HepG2 (cell line): ENCODE measurements around the gene S100A7. TPM values are rescaled to one million over a fixed set of nuclear protein-coding genes. Genes with fewer than 3 reads are reported as not detected.

Source experiments
- ASH2L ChIP-seq: fragments of 300-600, 200-600 bp; sonication (generic); IDR thresholded peaks from 2 replicates; pipeline ENCODE4 v1.7.0; 2017; ENCODE audit warnings: low read depth, mild to moderate bottlenecking, moderate library complexity, mixed read lengths, low read length; ENCODE audit not compliant: insufficient read length
- EEA1 ChIP-seq: sonication (generic); formaldehyde crosslinking; IDR thresholded peaks from 2 replicates; pipeline ENCODE4 v1.5.1; 2020; ENCODE audit warnings: mild to moderate bottlenecking, missing genetic modification reagents, borderline replicate concordance
- MYPOP ChIP-seq: sonication (generic); formaldehyde crosslinking; IDR thresholded peaks from 2 replicates; pipeline ENCODE4 v1.8.1; 2023; ENCODE audit warnings: mild to moderate bottlenecking, moderate library complexity, missing genetic modification reagents
- NR0B2 ChIP-seq: sonication (generic); formaldehyde crosslinking; IDR thresholded peaks from 2 replicates; pipeline ENCODE4 v1.4.0; 2020; ENCODE audit warnings: mild to moderate bottlenecking, missing genetic modification reagents
- ZBTB46 ChIP-seq: sonication (generic); formaldehyde crosslinking; IDR thresholded peaks from 2 replicates; pipeline ENCODE4 v1.4.0; 2020; ENCODE audit warnings: mild to moderate bottlenecking, missing genetic modification reagents, borderline replicate concordance
- ZNF609 ChIP-seq: sonication (generic); formaldehyde crosslinking; IDR thresholded peaks from 2 replicates; pipeline ENCODE4 v1.4.0; 2020; ENCODE audit warnings: mild to moderate bottlenecking, missing genetic modification reagents, borderline replicate concordance
- ZNF776 ChIP-seq: sonication (generic); formaldehyde crosslinking; IDR thresholded peaks from 2 replicates; pipeline ENCODE4 v1.4.0; 2020; ENCODE audit warnings: mild to moderate bottlenecking, missing genetic modification reagents
- polyA plus RNA-seq, 8 experiments: library from polyadenylated mRNA; depleted of rRNA in 3 of 8; stranded (reverse) in 7 of 8; unstranded in 1 of 8; fragments of >200 nt; fragmentation: Illumina TruSeq in 4 of 8; extraction: Trizol in 4 of 8; gene quantifications; 2 replicates each; pipeline versions ENCODE4 v1.2.1 to v1.2.3, GENCODE V29; 2011 to 2016; ENCODE audit warnings: low read depth in 4 of 8, missing spikeins in 1 of 8, mixed read lengths in 1 of 8; ENCODE audit not compliant: insufficient read depth in 1 of 8
- total RNA-seq, 5 experiments: library from RNA; depleted of rRNA; stranded (reverse); fragments of >200 nt; fragmentation: Illumina TruSeq; extraction: Trizol; gene quantifications; 2 replicates each; pipeline ENCODE4 v1.2.3, GENCODE V29; 2016; ENCODE audit warnings: low read depth in 1 of 5

The S100A7 gene
- total and polyA plus RNA-seq, 2 of the 13 experiments (the other 11 are each of a cell fraction or from before 2014, with no cell fraction given) = not detected

GRCh38 chr1:153488731-153489130 is 28.3 kb upstream of the S100A7 start (continued):
- TF ChIP-seq EEA1 (CRISPR knock-in tag) (no peak), ASH2L (no peak), NR0B2 (CRISPR knock-in tag) (no peak), ZNF609 (CRISPR knock-in tag) (no peak), MYPOP (CRISPR knock-in tag) (no peak), ZNF776 (CRISPR knock-in tag) (no peak), ZBTB46 (no peak)
